Lower lobe of right lung (tissue), 2 donors: ENCODE measurements around the gene DCAKD. TPM values are rescaled to one million over a fixed set of nuclear protein-coding genes. Genes with fewer than 3 reads are reported as not detected.
A peak's percentile ranks its signal among the peaks of the same experiment; 100 is the strongest.

Experiments
- ATAC-seq, 2 donors: fragments of 200-7000 bp; cut with Tn5 transposase; one replicate each; pipeline ENCODE4 v1.9.1; 2020 to 2022; ENCODE audit warnings: mild to moderate bottlenecking in 2 of 2, moderate library complexity in 2 of 2
- DNase-seq: peaks from one replicate; pipeline ENCODE4 v3.0.0-alpha.2; 2020
- H3K27ac ChIP-seq: fragments of 200-600 bp; one replicate; pipeline ENCODE4 v1.8.0; 2022
- H3K27me3 ChIP-seq: fragments of 200-600 bp; one replicate; pipeline ENCODE4 v1.8.0; 2022; ENCODE audit warnings: low read depth
- H3K36me3 ChIP-seq: fragments of 200-600 bp; one replicate; pipeline ENCODE4 v1.8.0; 2022; ENCODE audit warnings: mild to moderate bottlenecking
- H3K4me1 ChIP-seq: fragments of 200-600 bp; one replicate; pipeline ENCODE4 v1.8.0; 2022
- H3K4me3 ChIP-seq: fragments of 200-600 bp; one replicate; pipeline ENCODE4 v1.8.0; 2022; ENCODE audit warnings: mild to moderate bottlenecking
- H3K9me3 ChIP-seq: fragments of 200-600 bp; one replicate; pipeline ENCODE4 v1.8.0; 2022
- intact Hi-C: fragments of 100-400 bp; cut with DNase I; formaldehyde crosslinking; loops from one replicate; pipeline ENCODE4 v1.11.0; 2022
- total RNA-seq: library from RNA; stranded (reverse); fragmentation: NEBNext Ultra II Directional; extraction: Animal tissue kit (Norgen Biotek cat#: 25700); gene quantifications from one replicate; pipeline ENCODE4 v1.2.1, GENCODE V29; 2021
- TF ChIP-seq, protein P1 (sequence below): fragments of 200-600 bp; IDR thresholded peaks from one replicate; pipeline ENCODE4 v1.8.0; 2022; ENCODE audit warnings: antibody characterized with exemption, mild to moderate bottlenecking
- donor health status: DM: no; HTN: yes; CAD: no; lungs with severe emphysema.

The DCAKD gene
- total RNA-seq, 1 donor from 2014 or later = 20.1 TPM

- ATAC-seq = peak; percentile 9 to 34
- no peaks in the 10 kb centered on the region for H3K27me3 ChIP-seq
- no peak for DNase-seq
- peaks cover 21% of the 10 kb centered on the region for H3K4me1 ChIP-seq
- peak overlapping the region; percentile 92 for H3K27ac ChIP-seq
- peak overlapping the region; percentile 72 for H3K4me3 ChIP-seq
- intact Hi-C loops = no loop called here
- H3K36me3 ChIP-seq = no peaks in the 10 kb centered on the region
- TF ChIP-seq, protein P1, sequence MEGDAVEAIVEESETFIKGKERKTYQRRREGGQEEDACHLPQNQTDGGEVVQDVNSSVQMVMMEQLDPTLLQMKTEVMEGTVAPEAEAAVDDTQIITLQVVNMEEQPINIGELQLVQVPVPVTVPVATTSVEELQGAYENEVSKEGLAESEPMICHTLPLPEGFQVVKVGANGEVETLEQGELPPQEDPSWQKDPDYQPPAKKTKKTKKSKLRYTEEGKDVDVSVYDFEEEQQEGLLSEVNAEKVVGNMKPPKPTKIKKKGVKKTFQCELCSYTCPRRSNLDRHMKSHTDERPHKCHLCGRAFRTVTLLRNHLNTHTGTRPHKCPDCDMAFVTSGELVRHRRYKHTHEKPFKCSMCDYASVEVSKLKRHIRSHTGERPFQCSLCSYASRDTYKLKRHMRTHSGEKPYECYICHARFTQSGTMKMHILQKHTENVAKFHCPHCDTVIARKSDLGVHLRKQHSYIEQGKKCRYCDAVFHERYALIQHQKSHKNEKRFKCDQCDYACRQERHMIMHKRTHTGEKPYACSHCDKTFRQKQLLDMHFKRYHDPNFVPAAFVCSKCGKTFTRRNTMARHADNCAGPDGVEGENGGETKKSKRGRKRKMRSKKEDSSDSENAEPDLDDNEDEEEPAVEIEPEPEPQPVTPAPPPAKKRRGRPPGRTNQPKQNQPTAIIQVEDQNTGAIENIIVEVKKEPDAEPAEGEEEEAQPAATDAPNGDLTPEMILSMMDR = no peak
- no peaks in the 10 kb centered on the region for H3K9me3 ChIP-seq
Measured at GRCh38 chr17:45050481-45051059, 862 bp downstream of the DCAKD start.

DNA sequence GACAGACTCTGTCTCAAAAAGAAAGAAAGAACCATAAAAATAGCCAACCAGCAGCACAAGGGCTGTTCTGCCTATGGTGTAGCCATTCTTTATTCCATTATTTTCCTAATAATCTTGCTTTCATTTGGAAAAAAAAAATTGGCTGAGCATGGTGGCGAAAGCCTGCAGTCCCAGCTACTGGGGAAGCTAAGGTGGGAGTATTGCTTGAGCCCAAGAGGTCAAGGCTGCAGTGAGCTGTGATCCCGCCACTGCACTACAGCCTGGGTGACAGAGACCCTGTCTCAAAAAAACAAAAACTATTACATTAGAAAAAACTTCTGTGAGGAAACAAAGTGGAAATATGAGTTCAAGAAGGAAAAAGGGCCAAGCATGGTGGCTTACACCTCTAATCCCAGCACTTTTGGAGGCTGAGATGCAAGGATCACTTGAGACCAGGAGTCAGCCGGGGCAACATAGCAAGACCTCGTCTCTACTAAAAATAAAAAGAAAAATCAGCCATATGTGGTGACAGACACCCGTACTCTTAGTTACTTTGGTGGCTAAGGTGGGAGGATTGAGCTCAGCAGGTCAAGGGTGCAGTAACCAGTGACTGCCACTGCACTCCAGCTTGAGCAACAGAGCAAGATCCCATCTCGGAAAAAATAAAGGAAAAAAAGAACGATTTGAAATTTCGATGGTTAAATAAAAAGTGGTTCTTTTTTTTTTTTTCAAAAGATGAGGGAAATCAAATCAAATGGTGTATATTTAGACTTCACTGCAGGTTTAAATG is 2.5 kb downstream of the DCAKD start:
- TF ChIP-seq, protein P1 = peak; percentile 11

GRCh38 chr17:45046537-45047125 is 4.8 kb downstream of the DCAKD start:
- ATAC-seq = no peak
- Histone ChIP-seq H3K9me3 (no peaks in the 10 kb centered on the region), H3K27me3 (no peaks in the 10 kb centered on the region), H3K36me3 (no peaks in the 10 kb centered on the region), H3K4me3 (no peak overlapping the region), H3K27ac (no peak overlapping the region), H3K4me1 (peaks cover 13% of the 10 kb centered on the region)
- TF ChIP-seq, protein P1 = no peak
- intact Hi-C loops = no loop called here
- no peak for DNase-seq

More for the DNA sequence above, 2.5 kb downstream of the DCAKD start:
- H3K27ac ChIP-seq = no peak overlapping the region
- intact Hi-C loops = no loop called here
- H3K4me3 ChIP-seq = no peak overlapping the region
- H3K36me3 ChIP-seq = no peaks in the 10 kb centered on the region
- DNase-seq = no peak
- H3K27me3 ChIP-seq = no peaks in the 10 kb centered on the region
- ATAC-seq = no peak
- no peaks in the 10 kb centered on the region for H3K9me3 ChIP-seq
- peaks cover 21% of the 10 kb centered on the region for H3K4me1 ChIP-seq

DNA sequence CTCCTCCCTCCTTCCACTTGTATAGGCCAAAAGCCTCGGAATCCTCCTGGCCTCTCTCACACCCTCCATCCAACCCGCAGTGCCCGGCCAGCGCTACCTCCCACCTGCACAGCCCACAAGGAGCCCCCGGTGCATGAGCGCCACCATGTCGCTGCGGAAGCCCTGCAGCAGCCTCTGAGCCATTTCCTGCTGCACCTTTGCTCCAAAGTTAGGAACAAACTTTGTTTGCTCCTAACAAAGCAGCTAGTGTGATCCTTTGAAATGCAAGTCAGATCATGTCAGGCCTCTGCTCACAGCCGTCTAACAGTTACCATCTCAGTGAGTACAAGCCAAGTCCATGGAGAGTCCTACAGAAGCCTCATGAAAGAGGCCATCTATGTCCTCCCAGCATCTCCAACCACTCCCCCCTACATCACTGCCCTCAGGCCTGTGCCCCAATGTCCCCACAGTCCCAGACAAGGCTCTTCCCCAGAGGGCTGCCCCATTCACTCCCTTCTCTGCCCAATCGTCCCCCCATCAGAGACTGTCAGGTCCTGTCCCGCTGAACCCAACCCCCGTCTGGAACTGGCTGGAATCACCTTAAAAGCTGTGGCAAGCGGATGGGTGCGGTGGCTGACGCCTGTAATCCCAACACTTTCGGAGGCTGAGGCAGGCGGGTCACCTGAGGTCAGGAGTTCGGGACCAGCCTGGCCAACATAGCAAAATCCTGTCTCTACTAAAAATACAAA is 7.5 kb downstream of the DCAKD start:
- intact Hi-C loops = no loop called here
- Histone ChIP-seq H3K9me3 (no peaks in the 10 kb centered on the region), H3K27ac (no peak overlapping the region), H3K36me3 (no peaks in the 10 kb centered on the region), H3K4me3 (no peak overlapping the region), H3K27me3 (no peaks in the 10 kb centered on the region), H3K4me1 (no peaks in the 10 kb centered on the region)
- DNase-seq = no peak
- no peak for ATAC-seq
- TF ChIP-seq, protein P1 = no peak

- Histone ChIP-seq H3K36me3 (no peaks in the 10 kb centered on the region), H3K4me1 (peaks cover 3% of the 10 kb centered on the region), H3K27me3 (no peaks in the 10 kb centered on the region), H3K4me3 (no peak overlapping the region), H3K27ac (no peak overlapping the region), H3K9me3 (no peaks in the 10 kb centered on the region)
- DNase-seq (no peak), ATAC-seq (no peak)
- intact Hi-C loops = no loop called here
- TF ChIP-seq, protein P1 = no peak
Measured at GRCh38 chr17:45042346-45043120, 8.9 kb downstream of the DCAKD start.
